ENCODE measurements around the gene MAST1. TPM values are rescaled to one million over a fixed set of nuclear protein-coding genes. Genes with fewer than 3 reads are reported as not detected.
A peak's percentile ranks its signal among the peaks of the same experiment; 100 is the strongest.
"Not testable (repeated sequence)": the region's sequence is repeated elsewhere in the genome, so short reads cannot be mapped to it uniquely, and the experiment has no call there.

The MAST1 gene
- total RNA-seq, 2 donors from 2014 or later, result not detected

GRCh38 chr19:12797141-12797587 lies 41.2 kb upstream of the MAST1 start:
- no peaks in the 10 kb centered on the region for H3K36me3 ChIP-seq
- ATAC-seq (ENCODE audit: insufficient number of reproducible peaks, low FRiP score, low read depth) (no peak), DNase-seq (ENCODE audit: low spot score) (no peak)
- H3K4me3 ChIP-seq, result no peak overlapping the region
- H3K27ac ChIP-seq, result peak overlapping the region in 1 of 2 donors; percentile 1
- TF ChIP-seq, protein P1, sequence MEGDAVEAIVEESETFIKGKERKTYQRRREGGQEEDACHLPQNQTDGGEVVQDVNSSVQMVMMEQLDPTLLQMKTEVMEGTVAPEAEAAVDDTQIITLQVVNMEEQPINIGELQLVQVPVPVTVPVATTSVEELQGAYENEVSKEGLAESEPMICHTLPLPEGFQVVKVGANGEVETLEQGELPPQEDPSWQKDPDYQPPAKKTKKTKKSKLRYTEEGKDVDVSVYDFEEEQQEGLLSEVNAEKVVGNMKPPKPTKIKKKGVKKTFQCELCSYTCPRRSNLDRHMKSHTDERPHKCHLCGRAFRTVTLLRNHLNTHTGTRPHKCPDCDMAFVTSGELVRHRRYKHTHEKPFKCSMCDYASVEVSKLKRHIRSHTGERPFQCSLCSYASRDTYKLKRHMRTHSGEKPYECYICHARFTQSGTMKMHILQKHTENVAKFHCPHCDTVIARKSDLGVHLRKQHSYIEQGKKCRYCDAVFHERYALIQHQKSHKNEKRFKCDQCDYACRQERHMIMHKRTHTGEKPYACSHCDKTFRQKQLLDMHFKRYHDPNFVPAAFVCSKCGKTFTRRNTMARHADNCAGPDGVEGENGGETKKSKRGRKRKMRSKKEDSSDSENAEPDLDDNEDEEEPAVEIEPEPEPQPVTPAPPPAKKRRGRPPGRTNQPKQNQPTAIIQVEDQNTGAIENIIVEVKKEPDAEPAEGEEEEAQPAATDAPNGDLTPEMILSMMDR (IDR thresholded peaks at IDR 0.05), result no peak
- peaks cover 5 to 39% of the 10 kb centered on the region in 2 donors for H3K4me1 ChIP-seq (ENCODE audit: control insufficient read depth in 1 of 2, low read depth in 2 of 2)
- no peaks in the 10 kb centered on the region for H3K27me3 ChIP-seq (replicated peaks; ENCODE audit: insufficient read depth)
- no peaks in the 10 kb centered on the region for H3K9me3 ChIP-seq

DNA sequence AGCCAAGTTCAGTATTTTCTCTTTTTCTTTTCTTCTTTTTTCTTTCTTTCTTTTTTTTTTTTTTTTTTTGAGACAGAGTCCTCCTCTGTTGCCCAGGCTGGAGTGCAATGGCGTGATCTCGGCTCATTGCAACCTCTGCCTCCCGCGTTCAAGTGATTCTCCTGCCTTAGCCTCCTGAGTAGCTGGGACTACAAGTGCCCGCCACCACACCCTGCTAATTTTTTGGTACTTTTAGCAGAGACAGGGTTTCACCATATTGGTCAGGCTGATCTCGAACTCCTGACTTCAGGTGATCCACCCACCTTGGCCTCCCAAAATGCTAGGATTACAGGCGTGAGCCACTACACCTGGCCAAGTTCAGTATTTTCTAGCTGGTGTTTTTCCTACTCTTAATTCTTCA lies 40.7 kb upstream of the MAST1 start:
- H3K27me3 ChIP-seq (replicated peaks; ENCODE audit: insufficient read depth); H3K36me3 ChIP-seq; H3K9me3 ChIP-seq; H3K4me3 ChIP-seq; DNase-seq (ENCODE audit: low spot score); H3K27ac ChIP-seq; ATAC-seq (ENCODE audit: insufficient number of reproducible peaks, low FRiP score, low read depth): not testable (repeated sequence)
- H3K4me1 ChIP-seq (ENCODE audit: control insufficient read depth in 1 of 2, low read depth in 2 of 2), result peaks cover 5 to 43% of the 10 kb centered on the region in 2 donors

GRCh38 chr19:12799742-12800465 lies 38.4 kb upstream of the MAST1 start:
- H3K36me3 ChIP-seq, result no peaks in the 10 kb centered on the region
- H3K4me1 ChIP-seq (ENCODE audit: control insufficient read depth in 1 of 2, low read depth in 2 of 2), result peaks cover 5 to 35% of the 10 kb centered on the region in 2 donors
- ATAC-seq (ENCODE audit: insufficient number of reproducible peaks, low FRiP score, low read depth) (no peak), DNase-seq (ENCODE audit: low spot score) (no peak)
- H3K4me3 ChIP-seq, result no peak overlapping the region
- TF ChIP-seq, protein P1 (IDR thresholded peaks at IDR 0.05), result no peak
- H3K9me3 ChIP-seq, result no peaks in the 10 kb centered on the region
- H3K27me3 ChIP-seq (replicated peaks; ENCODE audit: insufficient read depth), result no peaks in the 10 kb centered on the region
- H3K27ac ChIP-seq, result no peak overlapping the region

DNA sequence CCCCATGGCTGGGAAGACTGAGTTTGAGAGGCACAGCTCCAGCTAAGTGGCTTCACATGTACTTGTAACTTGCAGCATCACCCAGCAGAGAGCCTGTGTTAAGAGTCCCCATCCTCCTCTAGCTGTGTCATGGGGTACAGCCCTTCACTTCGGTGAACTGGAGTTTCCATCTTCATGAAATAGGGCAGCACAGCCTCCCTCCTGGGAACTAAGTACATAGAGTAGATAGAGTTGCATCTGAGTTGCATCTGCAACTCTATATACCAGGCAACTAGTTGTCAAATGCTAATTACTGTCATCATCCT lies 37.9 kb upstream of the MAST1 start:
- TF ChIP-seq, protein P1 (IDR thresholded peaks at IDR 0.05), result no peak
- peaks cover 5 to 33% of the 10 kb centered on the region in 2 donors for H3K4me1 ChIP-seq (ENCODE audit: control insufficient read depth in 1 of 2, low read depth in 2 of 2)
- H3K36me3 ChIP-seq, result no peaks in the 10 kb centered on the region
- no peak overlapping the region for H3K27ac ChIP-seq
- H3K27me3 ChIP-seq (replicated peaks; ENCODE audit: insufficient read depth), result no peaks in the 10 kb centered on the region
- peak overlapping the region; percentile 77 for H3K4me3 ChIP-seq
- ATAC-seq (ENCODE audit: insufficient number of reproducible peaks, low FRiP score, low read depth) (no peak), DNase-seq (ENCODE audit: low spot score) (no peak)
- H3K9me3 ChIP-seq, result no peaks in the 10 kb centered on the region

GRCh38 chr19:12800923-12801465 lies 37.3 kb upstream of the MAST1 start:
- Histone ChIP-seq H3K9me3 (no peaks in the 10 kb centered on the region), H3K36me3 (no peaks in the 10 kb centered on the region), H3K27ac (peak overlapping the region; percentile 27 to 61), H3K27me3 (replicated peaks; ENCODE audit: insufficient read depth) (no peaks in the 10 kb centered on the region), H3K4me1 (ENCODE audit: control insufficient read depth in 1 of 2, low read depth in 2 of 2) (peaks cover 5 to 28% of the 10 kb centered on the region in 2 donors), H3K4me3 (peak overlapping the region; percentile 77)
- TF ChIP-seq, protein P1 (IDR thresholded peaks at IDR 0.05), result no peak
- ATAC-seq (ENCODE audit: insufficient number of reproducible peaks, low FRiP score, low read depth), result no peak
- DNase-seq (ENCODE audit: low spot score), result no peak
